ENCODE measurements around the gene EMC1. TPM values are rescaled to one million over a fixed set of nuclear protein-coding genes. Genes with fewer than 3 reads are reported as not detected.
"Not testable (repeated sequence)": the region's sequence is repeated elsewhere in the genome, so short reads cannot be mapped to it uniquely, and the experiment has no call there.

EMC1 gene
- polyA plus RNA-seq, 1 donor (not counting 4 experiments of a cell fraction or from before 2014, with no cell fraction given) = 28.6 TPM

- H3K4me2 ChIP-seq (ENCODE audit: control insufficient read depth, extremely low read depth, insufficient read depth, low read depth, low read length) = no peak overlapping the region
- H3K27ac ChIP-seq (ENCODE audit: control insufficient read depth, insufficient read depth, low read length) = no peak overlapping the region
- no peak for TF ChIP-seq CTCF (optimal IDR thresholded peaks at IDR 0.05 in 1 of 3, IDR thresholded peaks at IDR 0.05 in 1 of 3, conservative IDR thresholded peaks at IDR 0.05 in 1 of 3; ENCODE audit: extremely low read depth in 1 of 3, insufficient read depth in 2 of 3, low read length in 3 of 3)
- H3K4me3 ChIP-seq (ENCODE audit: control insufficient read depth in 2 of 3, extremely low read depth in 1 of 3, insufficient read depth in 2 of 3, low read depth in 1 of 3, low read length in 3 of 3) = no peak overlapping the region
- dilution Hi-C loops (cut with MboI; ENCODE audit: extremely low pct_ligation_motif_present, low sequenced_read_pairs) = no loop called here
- H3K79me2 ChIP-seq (ENCODE audit: control insufficient read depth, insufficient read depth, low read length) = no peaks in the 10 kb centered on the region
- DNase-seq (ENCODE audit: low read depth, low spot score) (no peak), FAIRE-seq (no peak)
- H3K9ac ChIP-seq (ENCODE audit: control insufficient read depth, extremely low read depth, insufficient read depth, low read length) = no peak overlapping the region
- no peaks in the 10 kb centered on the region for H4K20me1 ChIP-seq (ENCODE audit: control insufficient read depth, extremely low read depth, insufficient read depth, low read length)
- peaks cover 10% of the 10 kb centered on the region for H3K27me3 ChIP-seq (ENCODE audit: control insufficient read depth, extremely low read depth, insufficient read depth, low read length)
- H3K9me1 ChIP-seq (ENCODE audit: control insufficient read depth, extremely low read depth, insufficient read depth, low read length) = no peaks in the 10 kb centered on the region
- peaks cover 3% of the 10 kb centered on the region for H3K9me3 ChIP-seq (ENCODE audit: control insufficient read depth, low read depth, low read length)
- H2AFZ ChIP-seq (ENCODE audit: control insufficient read depth, low read length) = no peak overlapping the region
- H3K4me1 ChIP-seq (ENCODE audit: control insufficient read depth, extremely low read depth, insufficient read depth, low read length) = no peaks in the 10 kb centered on the region
- H3K36me3 ChIP-seq (ENCODE audit: control insufficient read depth in 2 of 2, extremely low read depth in 1 of 2, insufficient read depth in 2 of 2, low read length in 2 of 2) = no peaks in the 10 kb centered on the region
Measured at GRCh38 chr1:19274636-19275035, 23.3 kb upstream of the EMC1 start.

- H3K9me1 ChIP-seq (ENCODE audit: control insufficient read depth, extremely low read depth, insufficient read depth, low read length); H3K79me2 ChIP-seq (ENCODE audit: control insufficient read depth, insufficient read depth, low read length); H3K27me3 ChIP-seq (ENCODE audit: control insufficient read depth, extremely low read depth, insufficient read depth, low read length); H3K4me1 ChIP-seq (ENCODE audit: control insufficient read depth, extremely low read depth, insufficient read depth, low read length); FAIRE-seq; H4K20me1 ChIP-seq (ENCODE audit: control insufficient read depth, extremely low read depth, insufficient read depth, low read length); H3K36me3 ChIP-seq (ENCODE audit: control insufficient read depth in 2 of 2, extremely low read depth in 1 of 2, insufficient read depth in 2 of 2, low read length in 2 of 2); dilution Hi-C loops (cut with MboI; ENCODE audit: extremely low pct_ligation_motif_present, low sequenced_read_pairs); H2AFZ ChIP-seq (ENCODE audit: control insufficient read depth, low read length); DNase-seq (ENCODE audit: low read depth, low spot score); H3K9me3 ChIP-seq (ENCODE audit: control insufficient read depth, low read depth, low read length); H3K9ac ChIP-seq (ENCODE audit: control insufficient read depth, extremely low read depth, insufficient read depth, low read length); H3K4me3 ChIP-seq (ENCODE audit: control insufficient read depth in 2 of 3, extremely low read depth in 1 of 3, insufficient read depth in 2 of 3, low read depth in 1 of 3, low read length in 3 of 3); H3K27ac ChIP-seq (ENCODE audit: control insufficient read depth, insufficient read depth, low read length): not testable (repeated sequence)
- peak overlapping the region; percentile 29 for H3K4me2 ChIP-seq (ENCODE audit: control insufficient read depth, extremely low read depth, insufficient read depth, low read depth, low read length)
- TF ChIP-seq EZH2 (IDR thresholded peaks at IDR 0.05; ENCODE audit: low read length) = peak; percentile 30
Measured at GRCh38 chr1:19273844-19274531, 22.7 kb upstream of the EMC1 start.

Measured in keratinocyte (primary cell).